Breast epithelium (tissue), 4 donors: Measurements from ENCODE around the gene MKI67. TPM values are rescaled to one million over a fixed set of nuclear protein-coding genes. Genes with fewer than 3 reads are reported as not detected.

Experiments
- DNase-seq, 2 donors: peaks; one replicate each; pipeline ENCODE4 v3.0.0-alpha.2; 2019; ENCODE audit warnings: low spot score in 2 of 2
- H3K27ac ChIP-seq, 2 donors: fragments of 200-600 bp; sonication (generic) in 1 of 2; one replicate each; pipeline ENCODE4 v1.5.1; 2016 to 2019; ENCODE audit warnings: mild to moderate bottlenecking in 1 of 2
- H3K27me3 ChIP-seq, 2 donors: fragments of 200-600 bp; sonication (generic) in 1 of 2; one replicate each; pipeline versions ENCODE4 v1.5.1 to v1.6.0; 2017 to 2019; ENCODE audit warnings: control low read depth in 1 of 2, mild to moderate bottlenecking in 1 of 2
- H3K36me3 ChIP-seq: fragments of 200-600 bp; one replicate; pipeline ENCODE4 v1.5.1; 2019
- H3K4me1 ChIP-seq, 2 donors: fragments of 200-600 bp; sonication (generic); one replicate each; pipeline ENCODE4 v1.5.1; 2016 to 2019; ENCODE audit warnings: control low read depth in 1 of 2
- H3K4me3 ChIP-seq, 3 donors: fragments of 200-600 bp; sonication (generic); 1 replicate in 2 of 3; 2 replicates in 1 of 3; pipeline ENCODE4 v1.5.1; 2016 to 2019; ENCODE audit warnings: mild to moderate bottlenecking in 3 of 3, moderate library complexity in 2 of 3
- H3K9me3 ChIP-seq, 2 donors: fragments of 200-600 bp; sonication (generic) in 1 of 2; one replicate each; pipeline ENCODE4 v1.5.1; 2016 to 2019; ENCODE audit warnings: control low read depth in 1 of 2
- POLR2A ChIP-seq: fragments of 450-650 bp; IDR thresholded peaks from one replicate; pipeline ENCODE4 v1.6.1; 2016; ENCODE audit warnings: antibody characterized with exemption, mild to moderate bottlenecking, moderate library complexity
- POLR2AphosphoS5 ChIP-seq, 3 donors: sonication (generic); formaldehyde crosslinking; IDR thresholded peaks; one replicate each; pipeline ENCODE4 v1.6.1; 2017; ENCODE audit warnings: antibody characterized with exemption in 3 of 3
- intact Hi-C: fragments of 100-400 bp; cut with DNase I; formaldehyde crosslinking; loops from one replicate; pipeline ENCODE4 v1.15.1; 2023; ENCODE audit warnings: low total_unique reads
- total RNA-seq, 3 donors: library from RNA; depleted of rRNA; stranded (reverse); fragments of >200 nt; gene quantifications; one replicate each; pipeline ENCODE4 v1.1.0, GENCODE V29; 2016
- TF ChIP-seq, protein P1 (sequence below), 3 donors: fragments of 450-650 bp; IDR thresholded peaks; one replicate each; pipeline ENCODE4 v1.5.1; 2016 to 2017; ENCODE audit warnings: antibody characterized with exemption in 3 of 3, mild to moderate bottlenecking in 3 of 3, moderate library complexity in 3 of 3

MKI67 gene
- total RNA-seq, 3 donors from 2014 or later, result 0.29 to 6.4 (median 0.33) TPM

DNA sequence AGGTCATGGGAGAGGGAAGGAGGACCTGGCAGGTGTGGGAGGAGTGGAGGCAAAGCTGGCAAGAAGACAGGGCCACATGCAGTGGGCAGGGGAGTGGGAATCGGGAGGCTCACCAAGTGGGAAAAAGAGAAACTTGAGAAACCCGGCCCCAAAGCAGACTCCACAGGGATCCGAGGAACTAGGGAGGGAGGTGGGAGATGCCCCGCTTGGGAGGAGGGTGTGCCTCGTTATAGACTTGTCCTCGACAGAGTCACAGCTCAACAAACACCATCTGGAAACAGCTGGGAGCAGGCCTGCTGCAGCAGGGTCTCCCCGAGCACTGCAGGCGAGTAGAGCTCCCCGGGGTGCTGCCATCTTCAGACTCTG is 54.8 kb downstream of the MKI67 start:
- Histone ChIP-seq H3K4me1 (peaks cover 0 to 3% of the 10 kb centered on the region in 2 donors), H3K9me3 (no peaks in the 10 kb centered on the region), H3K27me3 (no peaks in the 10 kb centered on the region), H3K36me3 (peaks cover 5% of the 10 kb centered on the region), H3K27ac (no peak overlapping the region), H3K4me3 (no peak overlapping the region)
- intact Hi-C loops, result loop anchor here (5.0 kb wide), 1 partner anchor 1861 kb away; no protein-coding TSS in a partner anchor
- TF ChIP-seq POLR2A, result no peak
- DNase-seq, result no peak

DNA sequence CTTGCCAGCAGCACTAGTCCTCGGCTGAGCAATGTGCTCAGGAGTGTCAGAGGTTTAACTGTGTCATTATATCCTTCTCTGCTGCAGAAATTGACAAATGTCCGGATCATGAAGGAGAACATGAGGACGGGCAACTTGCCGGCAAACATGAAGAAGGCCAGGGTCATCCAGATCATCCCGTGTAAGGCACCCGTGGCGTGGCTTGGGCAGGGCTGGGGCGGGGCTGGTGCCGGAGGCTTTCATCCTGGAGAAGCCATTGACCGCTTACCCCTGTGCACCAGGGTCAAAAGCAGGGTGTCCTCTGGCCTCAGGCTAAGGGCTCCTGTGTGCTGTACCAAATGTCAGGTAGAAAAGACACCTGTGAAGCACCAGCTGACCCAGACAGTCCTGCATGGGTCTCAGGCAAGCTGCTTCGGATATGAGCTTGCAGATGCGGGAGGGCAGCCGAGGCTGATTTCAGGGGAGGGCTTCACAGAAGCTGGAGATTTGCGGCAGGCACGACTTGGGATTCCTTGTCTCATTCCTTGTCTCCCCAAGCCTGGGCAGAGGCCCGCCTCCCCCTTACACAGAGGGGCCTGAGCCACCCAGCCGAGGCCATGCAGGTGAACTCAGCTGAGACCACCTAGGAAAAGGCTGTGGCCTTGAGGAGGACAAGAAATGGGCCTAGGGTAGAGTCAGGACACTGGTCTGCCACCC is 55.4 kb downstream of the MKI67 start:
- H3K9me3 ChIP-seq, result no peaks in the 10 kb centered on the region
- H3K4me1 ChIP-seq, result peaks cover 0 to 3% of the 10 kb centered on the region in 2 donors
- H3K27ac ChIP-seq, result no peak overlapping the region
- TF ChIP-seq POLR2AphosphoS5 (IDR thresholded peaks at IDR 0.05) (no peak), POLR2A (no peak)
- TF ChIP-seq, protein P1, sequence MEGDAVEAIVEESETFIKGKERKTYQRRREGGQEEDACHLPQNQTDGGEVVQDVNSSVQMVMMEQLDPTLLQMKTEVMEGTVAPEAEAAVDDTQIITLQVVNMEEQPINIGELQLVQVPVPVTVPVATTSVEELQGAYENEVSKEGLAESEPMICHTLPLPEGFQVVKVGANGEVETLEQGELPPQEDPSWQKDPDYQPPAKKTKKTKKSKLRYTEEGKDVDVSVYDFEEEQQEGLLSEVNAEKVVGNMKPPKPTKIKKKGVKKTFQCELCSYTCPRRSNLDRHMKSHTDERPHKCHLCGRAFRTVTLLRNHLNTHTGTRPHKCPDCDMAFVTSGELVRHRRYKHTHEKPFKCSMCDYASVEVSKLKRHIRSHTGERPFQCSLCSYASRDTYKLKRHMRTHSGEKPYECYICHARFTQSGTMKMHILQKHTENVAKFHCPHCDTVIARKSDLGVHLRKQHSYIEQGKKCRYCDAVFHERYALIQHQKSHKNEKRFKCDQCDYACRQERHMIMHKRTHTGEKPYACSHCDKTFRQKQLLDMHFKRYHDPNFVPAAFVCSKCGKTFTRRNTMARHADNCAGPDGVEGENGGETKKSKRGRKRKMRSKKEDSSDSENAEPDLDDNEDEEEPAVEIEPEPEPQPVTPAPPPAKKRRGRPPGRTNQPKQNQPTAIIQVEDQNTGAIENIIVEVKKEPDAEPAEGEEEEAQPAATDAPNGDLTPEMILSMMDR (IDR thresholded peaks at IDR 0.05), result no peak
- peaks cover 5% of the 10 kb centered on the region for H3K36me3 ChIP-seq
- no peak for DNase-seq
- intact Hi-C loops, result loop anchor here (5.0 kb wide), 1 partner anchor 1861 kb away; no protein-coding TSS in a partner anchor
- H3K27me3 ChIP-seq, result no peaks in the 10 kb centered on the region
- H3K4me3 ChIP-seq, result no peak overlapping the region

DNA sequence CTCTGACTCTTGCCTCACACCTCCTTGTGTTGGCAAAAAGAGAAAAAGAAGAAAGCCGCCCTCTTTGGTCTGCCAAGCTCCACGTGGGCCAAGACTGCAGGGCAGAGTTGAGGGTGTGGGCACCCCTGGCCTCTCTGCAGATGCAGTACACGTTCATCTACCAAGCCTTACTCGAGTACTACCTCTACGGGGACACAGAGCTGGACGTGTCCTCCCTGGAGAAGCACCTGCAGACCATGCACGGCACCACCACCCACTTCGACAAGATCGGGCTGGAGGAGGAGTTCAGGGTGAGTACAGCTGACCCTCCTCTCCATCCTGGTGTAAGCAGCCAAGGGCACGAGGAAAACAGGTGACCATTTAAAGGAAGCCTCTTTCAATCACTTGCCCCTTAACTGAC is 56.1 kb downstream of the MKI67 start:
- Histone ChIP-seq H3K27me3 (no peaks in the 10 kb centered on the region), H3K36me3 (peaks cover 5% of the 10 kb centered on the region), H3K4me1 (peaks cover 0 to 3% of the 10 kb centered on the region in 2 donors), H3K4me3 (no peak overlapping the region), H3K27ac (no peak overlapping the region), H3K9me3 (no peaks in the 10 kb centered on the region)
- no peak for DNase-seq
- intact Hi-C loops, result loop anchor here (5.0 kb wide), 1 partner anchor 1862 kb away; no protein-coding TSS in a partner anchor
- TF ChIP-seq POLR2A, result no peak
- TF ChIP-seq, protein P1 (IDR thresholded peaks at IDR 0.05), result no peak
- no peak for TF ChIP-seq POLR2AphosphoS5 (IDR thresholded peaks at IDR 0.05)

GRCh38 chr10:128069351-128070051 is 56.7 kb downstream of the MKI67 start:
- no peaks in the 10 kb centered on the region for H3K9me3 ChIP-seq
- H3K36me3 ChIP-seq, result peaks cover 5% of the 10 kb centered on the region
- no peak for TF ChIP-seq POLR2A
- TF ChIP-seq, protein P1 (IDR thresholded peaks at IDR 0.05), result peak; percentile 79 to 89 (median 82)
- peaks cover 5 to 6% of the 10 kb centered on the region in 2 donors for H3K4me1 ChIP-seq
- intact Hi-C loops, result loop anchor here (5.0 to 10.0 kb wide), 2 partner anchors 165 to 1863 kb away; partner anchors contain the start of gene PTPRE
- DNase-seq, result peak in 1 of 2 donors; percentile 77
- H3K27ac ChIP-seq, result peak overlapping the region in 1 of 2 donors; percentile 5
- H3K4me3 ChIP-seq, result no peak overlapping the region
- no peaks in the 10 kb centered on the region for H3K27me3 ChIP-seq

DNA sequence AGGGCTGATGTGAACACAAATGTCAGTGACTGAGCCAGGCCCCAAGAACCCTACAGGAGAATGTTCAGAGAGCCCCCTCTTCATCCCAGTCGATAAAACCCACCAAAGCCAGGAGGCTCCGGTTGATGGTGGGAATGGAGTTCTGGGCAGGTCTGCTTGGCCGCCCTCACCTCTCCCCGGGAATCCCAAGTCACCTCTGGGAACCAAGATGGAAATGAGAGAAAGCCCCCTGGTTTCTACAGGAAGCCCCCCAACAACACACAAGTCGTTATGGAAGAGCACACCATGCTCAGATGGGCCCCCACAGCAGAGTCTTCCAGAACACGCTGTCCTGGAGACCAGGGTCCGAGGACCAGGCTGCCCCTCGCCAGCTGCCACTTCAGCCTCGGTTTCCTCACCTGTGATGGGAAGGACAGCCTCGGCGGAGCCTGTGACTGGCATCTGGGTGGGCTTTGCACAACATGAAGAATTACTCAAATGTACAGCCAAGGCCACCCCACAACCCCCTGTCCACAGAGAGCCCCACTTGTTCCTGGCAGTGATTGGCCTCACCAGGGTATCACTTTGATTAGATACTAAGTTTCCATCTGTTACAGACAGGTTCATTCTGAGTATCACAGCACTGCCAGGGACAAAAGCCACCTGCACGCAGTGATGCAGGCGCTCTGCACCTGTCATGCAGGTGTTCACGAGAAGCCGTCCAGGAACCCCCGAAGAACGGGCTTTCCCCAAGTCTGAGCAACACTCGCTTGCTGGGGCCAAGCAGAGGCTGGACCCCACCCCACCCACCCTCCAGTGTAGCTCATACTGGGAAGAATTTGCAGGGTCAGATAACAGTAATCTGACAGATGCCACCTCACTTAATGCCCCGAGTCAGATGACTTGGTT is 57.6 kb downstream of the MKI67 start:
- Histone ChIP-seq H3K36me3 (peaks cover 5% of the 10 kb centered on the region), H3K4me1 (peaks cover 11 to 12% of the 10 kb centered on the region in 2 donors), H3K4me3 (no peak overlapping the region), H3K9me3 (no peaks in the 10 kb centered on the region), H3K27ac (no peak overlapping the region), H3K27me3 (no peaks in the 10 kb centered on the region)
- TF ChIP-seq POLR2A (no peak), POLR2AphosphoS5 (IDR thresholded peaks at IDR 0.05) (no peak)
- TF ChIP-seq, protein P1 (IDR thresholded peaks at IDR 0.05), result no peak
- intact Hi-C loops, result loop anchor here (10.0 kb wide), 1 partner anchor 164 kb away; the partner anchor contains the start of gene PTPRE
- DNase-seq, result no peak
